ENCODE data around the gene SLC5A12.

DNA sequence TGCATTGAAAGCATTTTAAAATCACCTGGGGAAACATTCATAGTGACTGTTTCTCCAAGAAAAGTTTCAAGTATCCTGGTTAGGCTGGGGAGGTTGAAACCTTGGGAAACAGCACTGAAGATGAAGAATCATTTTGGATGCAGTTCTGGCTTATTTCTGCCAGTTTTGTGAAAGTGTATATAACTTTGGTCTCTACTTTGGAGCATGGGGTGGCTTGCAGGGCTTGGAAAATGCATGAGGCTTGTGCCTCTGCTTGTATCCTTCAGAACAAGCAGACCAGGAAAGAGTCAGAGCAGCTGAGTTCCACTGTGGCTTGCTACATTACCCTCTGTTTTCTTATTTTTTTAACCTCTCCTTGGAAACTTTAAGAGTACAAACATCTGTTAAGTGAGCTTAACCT, 19.5 kb downstream of the SLC5A12 start:
- TF ChIP-seq EZH2 (IDR thresholded peaks at IDR 0.05; ENCODE audit: insufficient read depth, poor library complexity, severe bottlenecking) (no peak), EZH2phosphoT487 (IDR thresholded peaks at IDR 0.05; ENCODE audit: insufficient read depth, low read depth) (no peak)
